GM12874 (cell line): ENCODE data around the gene CITED1.

Experiments used
- CTCF ChIP-seq: IDR thresholded peaks from 2 replicates; pipeline ENCODE4 v1.5.1; 2011; ENCODE audit warnings: low read depth, mild to moderate bottlenecking, control low read depth, low read length, moderate library complexity; ENCODE audit not compliant: insufficient read depth

Gene CITED1

DNA sequence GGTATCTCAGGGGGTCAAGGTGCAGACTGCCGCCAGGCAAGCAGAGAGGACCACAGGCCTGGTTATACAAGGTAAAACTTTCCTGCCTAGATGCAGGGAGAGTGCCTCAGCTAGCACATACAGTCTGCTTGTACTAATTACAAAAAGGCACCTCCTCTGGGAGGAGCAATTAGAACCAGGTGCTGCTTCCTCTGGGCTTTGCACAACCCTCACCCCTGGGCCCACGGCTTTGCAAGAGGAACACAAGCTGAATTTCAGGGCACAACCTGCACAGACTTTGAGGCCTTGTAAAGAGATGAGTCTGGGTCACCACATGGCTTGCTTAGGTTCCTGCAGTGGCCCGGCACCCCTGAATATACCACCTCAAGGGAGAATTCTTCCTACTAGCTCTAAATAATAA lies 9.2 kb upstream of the CITED1 start:
- TF ChIP-seq CTCF, result no peak

DNA sequence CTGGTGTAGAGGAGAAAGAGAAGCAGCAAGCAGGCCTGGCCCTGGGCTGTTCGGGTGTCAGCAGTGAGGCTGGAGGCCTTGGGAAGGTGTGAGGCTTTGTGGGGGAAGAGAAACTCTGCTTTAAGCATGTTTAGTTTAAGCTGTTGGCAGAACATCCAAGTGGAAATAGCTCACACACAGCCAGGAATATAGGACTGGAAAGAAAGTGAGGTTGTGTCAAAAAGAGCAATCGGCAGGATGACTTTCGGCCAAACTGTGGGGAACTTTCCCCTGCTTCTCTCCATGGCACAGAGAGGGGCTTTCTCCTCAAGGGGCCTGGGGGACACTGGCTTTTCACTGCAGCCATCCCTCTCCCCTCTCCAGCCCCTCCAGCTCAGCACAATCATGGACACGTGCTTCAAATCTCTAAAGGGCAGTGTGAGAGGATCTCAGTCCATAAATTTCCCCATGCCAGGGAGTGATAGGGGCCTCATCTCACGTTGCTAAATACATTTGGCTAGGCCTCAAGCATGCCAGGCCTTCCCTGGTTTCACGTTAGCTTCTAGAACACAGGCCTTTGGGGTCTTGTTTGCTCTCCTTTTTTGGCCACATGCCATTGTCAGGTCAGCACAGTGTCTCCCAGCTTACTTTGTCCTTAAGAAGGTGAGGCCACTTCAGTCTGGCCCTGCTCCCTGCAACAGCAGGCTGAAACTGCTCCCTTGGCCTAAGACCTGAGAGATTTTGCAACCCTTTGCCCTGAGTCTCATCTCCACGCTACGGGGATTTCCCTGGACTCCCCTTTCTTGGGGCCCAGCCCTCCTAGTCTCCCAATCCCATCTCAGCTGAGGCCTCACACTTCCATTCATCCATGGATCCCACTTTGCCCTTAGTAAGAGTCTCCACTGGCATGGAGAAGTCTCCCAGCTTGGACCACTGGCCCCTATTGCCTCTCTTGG lies 8.3 kb upstream of the CITED1 start:
- no peak for TF ChIP-seq CTCF

- no peak for TF ChIP-seq CTCF
Observed at GRCh38 chrX:72312311-72312940, 6.7 kb upstream of the CITED1 start.

DNA sequence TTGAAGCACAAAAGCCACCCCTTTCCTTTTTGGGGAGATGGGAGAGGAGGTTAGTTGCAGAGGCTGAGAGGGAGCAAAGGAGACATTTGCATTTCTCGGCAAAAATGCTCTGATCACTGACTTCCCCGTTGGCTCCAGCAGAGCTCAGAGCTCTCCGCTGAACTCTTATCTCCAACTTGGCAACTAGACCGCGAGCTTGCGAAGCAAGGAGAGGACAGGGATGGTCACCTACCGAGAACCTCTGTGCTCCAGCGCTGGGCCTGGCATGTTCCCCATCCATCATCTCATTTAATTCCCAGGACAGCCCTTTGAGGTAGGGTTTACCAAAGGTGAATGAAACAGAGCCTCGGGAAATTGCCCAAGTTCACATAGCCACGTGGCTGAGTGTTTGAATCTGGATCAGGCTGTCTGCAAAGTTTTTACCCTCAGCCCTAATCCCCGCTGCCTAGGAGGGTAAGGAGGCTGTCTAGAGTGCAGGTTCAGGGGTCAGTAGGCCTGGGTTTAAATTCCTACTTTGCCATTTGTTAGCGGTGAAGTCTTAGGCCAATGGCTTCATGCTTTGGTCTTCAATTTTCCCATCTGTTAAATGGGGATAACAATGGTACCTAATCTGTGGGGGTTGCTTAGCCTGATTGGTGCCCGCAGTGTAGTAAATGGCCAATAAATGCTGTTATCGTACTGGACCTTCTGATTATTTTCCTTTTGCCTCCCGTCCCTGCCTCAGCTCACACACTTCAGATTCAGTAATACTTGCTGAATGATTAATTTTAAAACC lies 3.8 kb upstream of the CITED1 start:
- TF ChIP-seq CTCF, result no peak

GRCh38 chrX:72308566-72309296 lies 3.0 kb upstream of the CITED1 start:
- TF ChIP-seq CTCF, result no peak

GRCh38 chrX:72308209-72308565 lies 2.5 kb upstream of the CITED1 start:
- no peak for TF ChIP-seq CTCF

DNA sequence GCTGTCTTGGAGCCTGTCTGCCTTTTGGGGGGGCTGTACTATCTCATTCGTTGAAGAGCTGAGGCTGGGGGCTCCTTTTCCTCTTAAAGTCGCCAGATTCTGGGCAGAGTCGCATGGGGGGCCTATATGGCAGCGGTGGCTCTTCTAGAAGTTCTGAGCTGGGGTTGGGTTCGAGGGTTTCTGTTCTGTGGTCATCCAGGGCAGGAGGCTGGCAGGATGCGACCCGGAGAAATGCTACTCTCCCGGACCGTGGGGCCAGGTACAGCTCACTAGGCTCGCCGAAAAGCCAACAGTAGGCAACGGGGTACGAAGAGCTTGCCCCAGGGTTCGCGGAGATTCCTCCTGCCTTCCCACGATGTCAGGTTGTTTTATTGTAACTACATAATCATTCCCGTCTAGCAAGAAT lies 1.9 kb upstream of the CITED1 start:
- no peak for TF ChIP-seq CTCF
